Neutrophil (primary cell): ENCODE measurements around the gene C4orf33.

Source experiments
- H3K27ac ChIP-seq: fragments of 200-600 bp; sonication (generic); 2 replicates; pipeline ENCODE4 v1.5.1; 2016; ENCODE audit warnings: mild to moderate bottlenecking, moderate library complexity
- H3K27me3 ChIP-seq: fragments of 200-600 bp; sonication (generic); 2 replicates; pipeline ENCODE4 v1.6.0; 2016; ENCODE audit warnings: mild to moderate bottlenecking
- H3K36me3 ChIP-seq: fragments of 200-600 bp; sonication (generic); 2 replicates; pipeline ENCODE4 v1.5.1; 2017
- H3K4me1 ChIP-seq, 2 experiments: fragments of 200-600 bp in 1 of 2; sonication (generic) in 1 of 2; 1 replicate in 1 of 2; 2 replicates in 1 of 2; pipeline versions ENCODE4 v1.5.1 to v1.6.1; 2013 to 2016; ENCODE audit warnings: low read depth in 1 of 2, low read length in 1 of 2, mild to moderate bottlenecking in 1 of 2, moderate library complexity in 1 of 2; ENCODE audit not compliant: control insufficient read depth in 1 of 2, insufficient read depth in 1 of 2
- H3K4me3 ChIP-seq, 2 experiments: fragments of 200-600 bp in 1 of 2; sonication (generic) in 1 of 2; 1 replicate in 1 of 2; 2 replicates in 1 of 2; pipeline ENCODE4 v1.5.1; 2013 to 2016; ENCODE audit warnings: low read depth in 1 of 2, low read length in 1 of 2, mild to moderate bottlenecking in 1 of 2, moderate library complexity in 1 of 2
- H3K9me3 ChIP-seq: fragments of 200-600 bp; sonication (generic); 2 replicates; pipeline ENCODE4 v1.5.1; 2016
- TF ChIP-seq, protein P1 (sequence below): fragments of 200-600 bp; sonication (generic); IDR thresholded peaks from 2 replicates; pipeline ENCODE4 v1.5.1; 2016; ENCODE audit warnings: antibody characterized with exemption

The C4orf33 gene

DNA sequence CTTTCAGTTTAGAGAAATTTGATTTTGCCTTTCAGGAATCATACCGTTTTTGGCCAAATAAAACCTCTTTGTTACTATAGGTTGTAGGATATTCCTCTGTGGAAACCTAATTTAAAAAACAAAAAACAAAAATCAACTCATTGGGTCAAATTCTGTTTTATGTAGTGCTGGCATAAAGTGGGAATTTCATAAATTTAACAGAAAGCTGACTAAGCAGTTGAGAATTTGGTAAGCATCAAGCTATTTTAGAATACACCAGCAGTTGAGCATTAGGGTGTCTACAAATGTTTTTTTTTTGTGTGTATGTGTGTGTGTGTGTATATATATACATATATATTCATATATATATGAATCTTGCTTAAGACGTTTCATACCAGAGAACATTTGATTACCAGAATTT is 47.4 kb downstream of the C4orf33 start:
- no peaks in the 10 kb centered on the region for H3K9me3 ChIP-seq
- H3K27me3 ChIP-seq, result peaks cover 20% of the 10 kb centered on the region
- H3K27ac ChIP-seq, result no peak overlapping the region
- TF ChIP-seq, protein P1, sequence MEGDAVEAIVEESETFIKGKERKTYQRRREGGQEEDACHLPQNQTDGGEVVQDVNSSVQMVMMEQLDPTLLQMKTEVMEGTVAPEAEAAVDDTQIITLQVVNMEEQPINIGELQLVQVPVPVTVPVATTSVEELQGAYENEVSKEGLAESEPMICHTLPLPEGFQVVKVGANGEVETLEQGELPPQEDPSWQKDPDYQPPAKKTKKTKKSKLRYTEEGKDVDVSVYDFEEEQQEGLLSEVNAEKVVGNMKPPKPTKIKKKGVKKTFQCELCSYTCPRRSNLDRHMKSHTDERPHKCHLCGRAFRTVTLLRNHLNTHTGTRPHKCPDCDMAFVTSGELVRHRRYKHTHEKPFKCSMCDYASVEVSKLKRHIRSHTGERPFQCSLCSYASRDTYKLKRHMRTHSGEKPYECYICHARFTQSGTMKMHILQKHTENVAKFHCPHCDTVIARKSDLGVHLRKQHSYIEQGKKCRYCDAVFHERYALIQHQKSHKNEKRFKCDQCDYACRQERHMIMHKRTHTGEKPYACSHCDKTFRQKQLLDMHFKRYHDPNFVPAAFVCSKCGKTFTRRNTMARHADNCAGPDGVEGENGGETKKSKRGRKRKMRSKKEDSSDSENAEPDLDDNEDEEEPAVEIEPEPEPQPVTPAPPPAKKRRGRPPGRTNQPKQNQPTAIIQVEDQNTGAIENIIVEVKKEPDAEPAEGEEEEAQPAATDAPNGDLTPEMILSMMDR, result no peak
- no peak overlapping the region for H3K4me3 ChIP-seq
- no peaks in the 10 kb centered on the region for H3K36me3 ChIP-seq
- H3K4me1 ChIP-seq, result no peaks in the 10 kb centered on the region

- TF ChIP-seq, protein P1, result no peak
- H3K4me1 ChIP-seq, result no peaks in the 10 kb centered on the region
- H3K9me3 ChIP-seq, result no peaks in the 10 kb centered on the region
- H3K27ac ChIP-seq, result no peak overlapping the region
- H3K36me3 ChIP-seq, result no peaks in the 10 kb centered on the region
- H3K27me3 ChIP-seq, result peaks cover 23% of the 10 kb centered on the region
- H3K4me3 ChIP-seq, result no peak overlapping the region
Observed at GRCh38 chr4:129144755-129145206, 48.8 kb downstream of the C4orf33 start.

DNA sequence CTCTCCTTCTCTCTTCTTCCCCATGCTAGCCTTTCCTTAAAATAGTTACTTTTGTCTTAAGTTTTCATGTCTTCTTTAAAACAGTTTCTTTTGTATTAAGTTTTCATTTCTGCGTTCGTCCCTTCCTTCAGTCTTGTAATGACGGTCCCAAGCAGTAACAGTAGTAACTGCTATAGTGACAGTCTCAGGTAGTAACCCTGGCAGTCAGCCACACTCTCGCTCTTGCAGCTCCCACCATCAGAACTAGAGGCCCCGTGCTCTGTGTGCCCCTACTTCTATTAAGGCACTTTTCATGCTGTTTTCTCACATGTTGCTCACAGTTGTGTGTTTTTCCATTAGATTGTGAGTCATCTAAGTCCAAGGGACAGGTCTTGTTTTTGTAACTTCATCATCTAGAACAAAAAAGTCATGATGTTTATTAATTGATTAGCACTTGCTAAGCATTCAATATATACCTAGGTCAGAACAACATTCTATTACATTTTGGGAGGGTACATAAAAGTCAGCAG is 49.3 kb downstream of the C4orf33 start:
- H3K27ac ChIP-seq, result no peak overlapping the region
- H3K27me3 ChIP-seq, result peaks cover 23% of the 10 kb centered on the region
- H3K4me3 ChIP-seq, result no peak overlapping the region
- H3K4me1 ChIP-seq, result no peaks in the 10 kb centered on the region
- H3K9me3 ChIP-seq, result no peaks in the 10 kb centered on the region
- H3K36me3 ChIP-seq, result no peaks in the 10 kb centered on the region
- TF ChIP-seq, protein P1, result no peak

DNA sequence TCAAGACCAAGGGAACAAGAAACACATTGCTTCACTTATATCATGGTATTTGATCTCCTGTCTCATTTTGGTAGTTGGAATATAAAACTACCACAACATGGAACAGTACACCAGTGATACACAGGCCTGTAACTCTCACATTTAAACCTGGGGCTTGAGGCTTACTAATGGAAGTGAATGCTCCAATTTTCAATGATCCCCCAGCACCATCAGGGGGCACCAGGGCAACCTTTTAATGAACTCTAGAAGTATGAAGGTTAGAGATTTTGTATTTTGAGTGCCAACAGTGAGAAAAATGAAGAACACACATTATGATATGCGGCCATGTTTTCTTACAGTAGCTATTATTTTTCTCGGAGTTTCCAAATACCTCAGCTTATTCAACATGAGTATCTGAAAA is 50.7 kb downstream of the C4orf33 start:
- H3K9me3 ChIP-seq, result no peaks in the 10 kb centered on the region
- H3K27me3 ChIP-seq, result peaks cover 20% of the 10 kb centered on the region
- TF ChIP-seq, protein P1, result no peak
- no peaks in the 10 kb centered on the region for H3K4me1 ChIP-seq
- H3K36me3 ChIP-seq, result no peaks in the 10 kb centered on the region
- no peak overlapping the region for H3K4me3 ChIP-seq
- H3K27ac ChIP-seq, result no peak overlapping the region

- no peaks in the 10 kb centered on the region for H3K36me3 ChIP-seq
- no peak overlapping the region for H3K27ac ChIP-seq
- H3K4me3 ChIP-seq, result no peak overlapping the region
- TF ChIP-seq, protein P1, result no peak
- no peaks in the 10 kb centered on the region for H3K4me1 ChIP-seq
- peaks cover 7% of the 10 kb centered on the region for H3K27me3 ChIP-seq
- H3K9me3 ChIP-seq, result no peaks in the 10 kb centered on the region
Observed at GRCh38 chr4:129148892-129149291, 52.9 kb downstream of the C4orf33 start.

- no peaks in the 10 kb centered on the region for H3K4me1 ChIP-seq
- no peaks in the 10 kb centered on the region for H3K9me3 ChIP-seq
- TF ChIP-seq, protein P1, result no peak
- no peak overlapping the region for H3K4me3 ChIP-seq
- no peaks in the 10 kb centered on the region for H3K36me3 ChIP-seq
- peaks cover 3% of the 10 kb centered on the region for H3K27me3 ChIP-seq
- no peak overlapping the region for H3K27ac ChIP-seq
Observed at GRCh38 chr4:129149906-129150305, 54.0 kb downstream of the C4orf33 start.
